ENCODE data around the gene LAMC1. TPM values are rescaled to one million over a fixed set of nuclear protein-coding genes. Genes with fewer than 3 reads are reported as not detected.

LAMC1 gene
- total and polyA plus RNA-seq, 2 experiments from 2014 or later = 78.4 to 185 TPM

DNA sequence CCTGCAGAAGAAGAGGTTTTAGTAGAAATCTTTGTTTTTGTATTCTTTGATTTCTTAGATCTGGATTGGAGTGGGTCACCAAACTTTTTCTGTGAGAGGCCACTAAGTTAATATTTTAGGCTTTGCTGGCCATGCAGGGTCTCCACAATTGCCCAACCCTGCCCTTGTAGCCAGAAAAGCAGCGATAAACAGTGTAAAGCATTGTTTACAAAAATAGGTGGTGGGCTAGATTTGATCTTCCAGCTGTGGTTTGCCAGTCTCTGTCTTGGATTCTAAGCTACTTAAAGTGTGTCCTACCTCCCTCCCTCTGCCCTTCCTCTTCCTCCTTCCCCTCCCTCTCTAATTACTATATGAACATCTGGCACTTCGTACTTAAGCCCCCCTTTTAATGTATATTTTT lies 68.0 kb downstream of the LAMC1 start:
- Histone ChIP-seq H3K79me2 (peaks cover 88% of the 10 kb centered on the region), H3K27me3 (no peaks in the 10 kb centered on the region), H3K4me1 (ENCODE audit: insufficient read depth) (peaks cover 53% of the 10 kb centered on the region), H3K9me2 (replicated peaks; ENCODE audit: insufficient read depth) (no peaks in the 10 kb centered on the region), H3K27ac (peak overlapping the region; percentile 40), H4K20me1 (ENCODE audit: insufficient read depth, poor library complexity, severe bottlenecking) (no peaks in the 10 kb centered on the region), H3K4me3 (no peak overlapping the region), H3K4me2 (peak overlapping the region; percentile 4), H3K9me3 (ENCODE audit: low read depth) (no peaks in the 10 kb centered on the region), H3K36me3 (replicated peaks; ENCODE audit: insufficient read depth, low read depth) (no peaks in the 10 kb centered on the region), H2AFZ (no peak overlapping the region)
- 53% methylated on average over 2 of the region's 2 CpGs for WGBS (ENCODE audit: low lambda C conversion rate, missing lambda C conversion rate)
- no peak for DNase-seq (ENCODE audit: low spot score)
- TF ChIP-seq EZH2 (IDR thresholded peaks at IDR 0.05; ENCODE audit: borderline replicate concordance) (no peak), EZH2phosphoT487 (IDR thresholded peaks at IDR 0.05; ENCODE audit: low read depth, severe bottlenecking, unreplicated experiment) (no peak), CTCF (IDR thresholded peaks at IDR 0.05; ENCODE audit: poor library complexity) (no peak)

DNA sequence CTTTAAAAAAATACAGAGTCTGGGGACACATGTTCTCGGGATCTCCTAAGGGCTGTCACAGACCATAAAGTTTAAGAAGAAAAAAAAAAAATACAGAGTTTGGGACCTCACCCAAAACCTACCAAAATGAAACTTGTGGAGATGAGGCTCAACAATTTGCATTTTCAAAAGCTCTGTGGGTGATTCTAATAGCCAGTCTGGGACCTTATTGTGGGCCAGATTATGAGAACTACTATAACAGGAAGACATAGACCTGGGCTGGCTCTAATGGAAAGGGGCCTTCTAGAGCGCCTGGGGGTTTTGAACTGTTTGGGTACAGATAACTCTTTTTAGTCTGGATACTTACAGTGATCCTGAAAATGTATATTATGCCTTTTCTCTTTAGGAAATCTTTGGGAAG lies 69.1 kb downstream of the LAMC1 start:
- Histone ChIP-seq H3K9me2 (replicated peaks; ENCODE audit: insufficient read depth) (no peaks in the 10 kb centered on the region), H2AFZ (no peak overlapping the region), H3K27me3 (no peaks in the 10 kb centered on the region), H3K36me3 (replicated peaks; ENCODE audit: insufficient read depth, low read depth) (no peaks in the 10 kb centered on the region), H3K27ac (peak overlapping the region; percentile 3), H3K79me2 (peaks cover 89% of the 10 kb centered on the region), H3K4me2 (no peak overlapping the region), H3K9me3 (ENCODE audit: low read depth) (no peaks in the 10 kb centered on the region), H3K4me1 (ENCODE audit: insufficient read depth) (peaks cover 56% of the 10 kb centered on the region), H4K20me1 (ENCODE audit: insufficient read depth, poor library complexity, severe bottlenecking) (no peaks in the 10 kb centered on the region), H3K4me3 (no peak overlapping the region)
- no peak for DNase-seq (ENCODE audit: low spot score)
- TF ChIP-seq EZH2phosphoT487 (IDR thresholded peaks at IDR 0.05; ENCODE audit: low read depth, severe bottlenecking, unreplicated experiment) (no peak), EZH2 (IDR thresholded peaks at IDR 0.05; ENCODE audit: borderline replicate concordance) (no peak), CTCF (IDR thresholded peaks at IDR 0.05; ENCODE audit: poor library complexity) (no peak)
- WGBS (ENCODE audit: low lambda C conversion rate, missing lambda C conversion rate) = 81% methylated on average over 2 of the region's 2 CpGs

- TF ChIP-seq EZH2phosphoT487 (IDR thresholded peaks at IDR 0.05; ENCODE audit: low read depth, severe bottlenecking, unreplicated experiment) (no peak), CTCF (IDR thresholded peaks at IDR 0.05; ENCODE audit: poor library complexity) (no peak), EZH2 (IDR thresholded peaks at IDR 0.05; ENCODE audit: borderline replicate concordance) (no peak)
- H3K27me3 ChIP-seq = no peaks in the 10 kb centered on the region
- H4K20me1 ChIP-seq (ENCODE audit: insufficient read depth, poor library complexity, severe bottlenecking) = no peaks in the 10 kb centered on the region
- H3K9me3 ChIP-seq (ENCODE audit: low read depth) = no peaks in the 10 kb centered on the region
- no peak overlapping the region for H3K27ac ChIP-seq
- peak overlapping the region; percentile 1 for H3K4me2 ChIP-seq
- H3K4me3 ChIP-seq = no peak overlapping the region
- no peak for DNase-seq (ENCODE audit: low spot score)
- H3K4me1 ChIP-seq (ENCODE audit: insufficient read depth) = peaks cover 58% of the 10 kb centered on the region
- H3K79me2 ChIP-seq = peaks cover 82% of the 10 kb centered on the region
- H3K36me3 ChIP-seq (replicated peaks; ENCODE audit: insufficient read depth, low read depth) = no peaks in the 10 kb centered on the region
- no peaks in the 10 kb centered on the region for H3K9me2 ChIP-seq (replicated peaks; ENCODE audit: insufficient read depth)
- 56% methylated on average over 3 of the region's 3 CpGs for WGBS (ENCODE audit: low lambda C conversion rate, missing lambda C conversion rate)
- no peak overlapping the region for H2AFZ ChIP-seq
These were observed 69.9 kb downstream of the LAMC1 start for GRCh38 chr1:183093066-183093668.

Data from hepatocyte (in vitro differentiated cells).